ACC112 (cell line): ENCODE measurements around the gene HBE1.
"Not testable (repeated sequence)": the region's sequence is repeated elsewhere in the genome, so short reads cannot be mapped to it uniquely, and the experiment has no call there.

Experiments
- H2AFZ ChIP-seq: fragments of 200-600 bp; sonication (generic); one replicate; pipeline ENCODE4 v1.6.0; 2017; ENCODE audit warnings: antibody characterized with exemption, low read length; ENCODE audit not compliant: unreplicated experiment
- H3K27ac ChIP-seq: fragments of 200-600 bp; sonication (generic); 2 replicates; pipeline ENCODE4 v1.5.1; 2014; ENCODE audit warnings: low read depth, mild to moderate bottlenecking, antibody characterized with exemption, low read length, moderate library complexity
- H3K27me3 ChIP-seq: fragments of 200-600 bp; sonication (generic); 2 replicates; pipeline ENCODE4 v1.6.1; 2014; ENCODE audit warnings: mild to moderate bottlenecking, antibody characterized with exemption, low read length, moderate library complexity, mixed read lengths; ENCODE audit not compliant: insufficient read depth
- H3K36me3 ChIP-seq: fragments of 200-600 bp; sonication (generic); 2 replicates; pipeline ENCODE4 v1.6.1; 2016; ENCODE audit warnings: mild to moderate bottlenecking, antibody characterized with exemption, low read length, moderate library complexity, mixed read lengths; ENCODE audit not compliant: insufficient read depth
- H3K4me1 ChIP-seq: fragments of 200-600 bp; sonication (generic); one replicate; pipeline ENCODE4 v1.6.1; 2016; ENCODE audit warnings: low read length, mixed read lengths; ENCODE audit not compliant: insufficient read depth, unreplicated experiment, control insufficient read depth
- H3K4me3 ChIP-seq: fragments of 200-600 bp; sonication (generic); 2 replicates; pipeline ENCODE4 v1.5.1; 2014; ENCODE audit warnings: mild to moderate bottlenecking, low read depth, low read length
- H3K79me2 ChIP-seq: fragments of 200-600 bp; sonication (generic); one replicate; pipeline ENCODE4 v1.6.0; 2016; ENCODE audit warnings: low read length; ENCODE audit not compliant: control insufficient read depth, unreplicated experiment, insufficient read depth

Gene HBE1

DNA sequence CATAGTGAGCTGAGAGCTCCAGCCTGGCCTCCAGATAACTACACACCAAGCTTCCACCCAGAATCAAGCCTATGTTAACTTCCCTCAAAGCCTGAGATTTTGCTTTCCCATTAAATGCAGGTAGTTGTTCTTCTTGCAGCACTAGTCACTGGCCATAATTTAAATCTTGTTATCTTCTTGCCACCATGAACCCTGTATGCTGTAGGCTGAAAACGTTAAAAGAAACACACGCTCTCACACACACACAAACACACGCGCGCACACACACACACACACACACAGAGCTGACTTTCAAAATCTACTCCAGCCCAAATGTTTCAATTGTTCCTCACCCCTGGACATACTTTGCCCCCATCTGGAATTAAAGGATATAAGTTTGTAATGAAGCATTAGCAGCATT, 16.3 kb downstream of the HBE1 start:
- not testable (repeated sequence) for H3K27ac ChIP-seq, H3K4me3 ChIP-seq, H3K4me1 ChIP-seq, H3K36me3 ChIP-seq, H2AFZ ChIP-seq, H3K79me2 ChIP-seq
- peaks cover 15% of the 10 kb centered on the region for H3K27me3 ChIP-seq

DNA sequence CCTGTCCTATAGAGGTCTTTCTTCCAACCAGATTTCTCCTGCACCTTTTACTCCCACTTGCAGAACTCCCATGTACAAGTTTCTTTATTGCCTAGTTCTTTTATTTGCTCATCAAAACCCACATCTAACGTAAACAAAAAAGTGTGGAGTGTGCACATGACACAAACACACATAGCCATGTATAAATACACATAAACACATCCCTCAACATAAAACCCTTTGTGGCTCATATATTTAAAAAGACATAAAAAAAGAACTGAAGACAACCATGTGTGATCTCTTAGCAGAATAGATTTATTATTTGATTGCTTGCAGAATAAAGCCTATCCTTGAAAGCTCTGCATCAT, 16.9 kb downstream of the HBE1 start:
- no peak overlapping the region for H3K4me3 ChIP-seq
- H3K79me2 ChIP-seq: no peaks in the 10 kb centered on the region
- H3K27ac ChIP-seq: no peak overlapping the region
- H3K27me3 ChIP-seq: peaks cover 15% of the 10 kb centered on the region
- no peak overlapping the region for H2AFZ ChIP-seq
- H3K4me1 ChIP-seq: no peaks in the 10 kb centered on the region
- H3K36me3 ChIP-seq: no peaks in the 10 kb centered on the region

DNA sequence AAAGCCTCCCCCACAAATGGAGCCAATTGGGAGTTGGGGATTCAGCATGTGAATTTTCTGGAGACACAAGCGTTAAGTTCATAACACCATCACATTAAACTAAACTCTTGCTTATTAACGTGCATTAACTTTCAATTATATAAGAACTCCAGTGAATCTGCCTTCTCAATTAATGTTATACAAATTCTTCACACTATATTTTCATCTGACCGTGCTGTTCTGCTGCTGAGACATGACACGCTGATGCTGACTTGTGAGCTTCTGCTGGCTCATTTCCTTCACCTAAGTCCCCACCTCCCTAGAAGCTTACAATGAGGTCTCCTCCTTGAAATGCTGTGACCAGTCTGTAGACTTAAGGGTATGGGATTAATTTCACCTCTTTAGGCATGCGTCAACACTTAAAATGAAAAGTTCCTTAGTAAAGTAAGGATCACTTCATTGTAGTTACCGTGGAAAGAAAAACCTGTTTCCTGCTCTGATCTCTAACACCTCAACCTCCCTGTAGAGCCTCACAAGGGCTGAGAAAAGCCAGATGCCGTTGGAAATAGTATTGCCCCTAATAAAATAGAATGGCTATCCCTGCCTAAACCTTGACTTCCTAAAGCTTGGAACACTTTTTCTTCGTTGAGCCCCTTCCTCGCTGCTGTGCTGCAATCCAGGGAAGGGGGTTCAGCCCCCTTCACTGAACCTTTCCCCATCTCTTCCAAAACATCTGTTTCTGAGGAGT, 17.4 kb downstream of the HBE1 start:
- Histone ChIP-seq H3K27ac (no peak overlapping the region), H2AFZ (no peak overlapping the region), H3K79me2 (no peaks in the 10 kb centered on the region), H3K4me1 (no peaks in the 10 kb centered on the region), H3K4me3 (no peak overlapping the region), H3K27me3 (peaks cover 15% of the 10 kb centered on the region), H3K36me3 (no peaks in the 10 kb centered on the region)

DNA sequence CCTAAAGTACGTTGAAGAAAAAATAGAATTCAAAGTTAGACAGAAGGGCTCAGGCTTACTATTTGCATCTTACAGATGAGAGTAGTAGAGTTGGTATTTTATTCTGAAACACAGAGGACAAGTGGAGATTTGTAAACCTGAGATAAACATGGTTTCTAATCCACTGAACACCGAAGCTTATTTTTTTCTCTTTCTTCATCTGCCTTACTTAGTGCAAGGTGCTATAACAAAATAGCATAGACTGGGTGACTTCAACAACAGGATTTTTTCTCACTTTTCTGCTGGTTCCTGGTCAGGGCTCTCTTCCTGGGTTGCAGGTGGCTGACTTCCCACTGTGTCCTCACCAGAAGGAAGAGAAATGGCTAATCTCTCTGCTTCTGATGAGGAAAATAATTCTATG, 18.0 kb downstream of the HBE1 start:
- H3K79me2 ChIP-seq: no peaks in the 10 kb centered on the region
- no peaks in the 10 kb centered on the region for H3K36me3 ChIP-seq
- peaks cover 15% of the 10 kb centered on the region for H3K27me3 ChIP-seq
- no peak overlapping the region for H3K4me3 ChIP-seq
- no peak overlapping the region for H3K27ac ChIP-seq
- no peak overlapping the region for H2AFZ ChIP-seq
- no peaks in the 10 kb centered on the region for H3K4me1 ChIP-seq

DNA sequence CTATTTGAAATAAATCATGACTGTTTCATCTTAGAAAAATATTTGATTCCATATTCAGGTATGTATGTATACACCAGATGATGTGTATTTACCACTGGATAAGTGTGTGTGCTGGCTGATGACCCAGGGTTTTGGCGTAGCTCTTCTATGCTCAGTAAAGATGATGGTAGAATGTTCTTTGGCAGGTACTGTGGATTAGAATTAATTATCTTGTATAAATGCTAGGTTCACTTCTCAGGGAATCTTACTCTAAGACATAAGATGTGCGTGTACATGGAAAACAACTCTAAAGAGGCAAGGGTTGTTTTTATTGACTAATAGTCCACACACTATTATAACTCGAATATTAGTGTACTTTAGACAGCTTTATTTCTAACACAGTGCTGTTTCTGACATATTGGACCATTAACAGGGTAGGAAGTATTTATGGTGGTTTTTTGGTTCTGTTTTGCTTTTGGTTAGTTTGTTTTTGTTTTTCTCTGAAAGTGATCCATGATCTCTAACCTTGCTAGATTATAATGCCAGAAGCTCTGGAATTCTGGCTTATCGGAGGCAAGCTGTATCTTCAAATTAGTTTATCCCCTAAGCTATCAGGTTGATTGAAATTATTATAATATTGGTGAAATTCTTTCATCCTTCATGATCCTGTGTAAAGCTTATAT, 19.1 kb downstream of the HBE1 start:
- Histone ChIP-seq H3K27me3 (peaks cover 15% of the 10 kb centered on the region), H3K36me3 (no peaks in the 10 kb centered on the region), H3K4me1 (no peaks in the 10 kb centered on the region), H3K27ac (no peak overlapping the region), H3K79me2 (no peaks in the 10 kb centered on the region), H3K4me3 (no peak overlapping the region), H2AFZ (no peak overlapping the region)

DNA sequence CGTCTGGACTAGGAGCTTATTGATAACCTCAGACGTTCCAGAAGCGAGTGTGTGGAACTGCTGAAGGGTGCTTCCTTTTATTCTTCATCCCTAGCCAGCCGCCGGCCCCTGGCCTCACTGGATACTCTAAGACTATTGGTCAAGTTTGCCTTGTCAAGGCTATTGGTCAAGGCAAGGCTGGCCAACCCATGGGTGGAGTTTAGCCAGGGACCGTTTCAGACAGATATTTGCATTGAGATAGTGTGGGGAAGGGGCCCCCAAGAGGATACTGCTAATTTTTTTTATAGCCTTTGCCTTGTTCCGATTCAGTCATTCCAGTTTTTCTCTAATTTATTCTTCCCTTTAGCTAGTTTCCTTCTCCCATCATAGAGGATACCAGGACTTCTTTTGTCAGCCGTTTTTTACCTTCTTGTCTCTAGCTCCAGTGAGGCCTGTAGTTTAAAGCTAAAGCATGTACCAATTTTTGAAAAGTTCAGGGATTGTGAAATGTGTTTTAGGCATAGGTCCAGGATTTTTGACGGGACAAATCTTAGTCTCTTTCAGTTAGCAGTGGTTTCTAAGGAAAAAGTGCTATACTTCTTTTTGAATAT, 19.8 kb downstream of the HBE1 start, which contains the start of gene HBG1:
TSS of gene HBG1 (minus strand) at position 51 of the 590 bp plus-strand sequence. CDS start 53 bp downstream, outside the sequence.
- H3K4me1 ChIP-seq, H3K79me2 ChIP-seq, H3K27ac ChIP-seq, H2AFZ ChIP-seq, H3K4me3 ChIP-seq, H3K36me3 ChIP-seq: not testable (repeated sequence)
- peaks cover 18% of the 10 kb centered on the region for H3K27me3 ChIP-seq

DNA sequence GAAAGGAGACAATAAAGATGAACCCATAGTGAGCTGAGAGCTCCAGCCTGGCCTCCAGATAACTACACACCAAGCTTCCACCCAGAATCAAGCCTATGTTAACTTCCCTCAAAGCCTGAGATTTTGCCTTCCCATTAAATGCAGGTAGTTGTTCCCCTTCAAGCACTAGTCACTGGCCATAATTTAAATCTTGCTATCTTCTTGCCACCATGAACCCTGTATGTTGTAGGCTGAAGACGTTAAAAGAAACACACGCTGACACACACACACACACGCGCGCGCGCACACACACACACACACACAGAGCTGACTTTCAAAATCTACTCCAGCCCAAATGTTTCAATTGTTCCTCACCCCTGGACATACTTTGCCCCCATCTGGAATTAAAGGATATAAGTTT, 21.2 kb downstream of the HBE1 start:
- H3K36me3 ChIP-seq, H2AFZ ChIP-seq, H3K79me2 ChIP-seq, H3K4me1 ChIP-seq, H3K27ac ChIP-seq, H3K4me3 ChIP-seq: not testable (repeated sequence)
- H3K27me3 ChIP-seq: peaks cover 18% of the 10 kb centered on the region

DNA sequence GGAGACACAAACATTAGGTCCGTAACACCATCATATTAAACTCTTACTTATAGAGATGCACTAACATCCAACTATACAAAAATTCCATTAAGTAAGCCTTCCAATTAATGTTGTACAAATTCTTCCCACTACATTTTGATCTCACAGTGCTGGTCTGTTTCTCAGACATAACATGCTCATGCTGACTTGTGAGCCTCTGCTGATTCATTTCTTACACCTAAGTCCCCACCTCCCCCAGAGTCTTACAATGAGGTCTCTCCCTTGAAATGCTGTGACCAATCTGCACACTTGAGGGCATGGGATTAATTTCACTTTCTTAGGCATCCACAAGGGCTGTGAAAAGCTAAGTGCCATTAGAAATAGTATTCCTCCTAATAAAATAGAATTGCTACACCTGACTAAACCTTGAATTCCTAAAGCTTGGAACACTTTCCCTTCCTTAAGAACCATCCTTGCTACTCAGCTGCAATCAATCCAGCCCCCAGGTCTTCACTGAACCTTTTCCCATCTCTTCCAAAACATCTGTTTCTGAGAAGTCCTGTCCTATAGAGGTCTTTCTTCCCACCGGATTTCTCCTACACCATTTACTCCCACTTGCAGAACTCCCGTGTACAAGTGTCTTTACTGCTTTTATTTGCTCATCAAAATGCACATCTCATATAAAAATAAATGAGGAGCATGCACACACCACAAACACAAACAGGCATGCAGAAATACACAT, 22.1 kb downstream of the HBE1 start:
- H3K79me2 ChIP-seq: no peaks in the 10 kb centered on the region
- no peak overlapping the region for H3K4me3 ChIP-seq
- H2AFZ ChIP-seq: no peak overlapping the region
- H3K27ac ChIP-seq: no peak overlapping the region
- peaks cover 14% of the 10 kb centered on the region for H3K27me3 ChIP-seq
- H3K36me3 ChIP-seq: no peaks in the 10 kb centered on the region
- no peaks in the 10 kb centered on the region for H3K4me1 ChIP-seq

DNA sequence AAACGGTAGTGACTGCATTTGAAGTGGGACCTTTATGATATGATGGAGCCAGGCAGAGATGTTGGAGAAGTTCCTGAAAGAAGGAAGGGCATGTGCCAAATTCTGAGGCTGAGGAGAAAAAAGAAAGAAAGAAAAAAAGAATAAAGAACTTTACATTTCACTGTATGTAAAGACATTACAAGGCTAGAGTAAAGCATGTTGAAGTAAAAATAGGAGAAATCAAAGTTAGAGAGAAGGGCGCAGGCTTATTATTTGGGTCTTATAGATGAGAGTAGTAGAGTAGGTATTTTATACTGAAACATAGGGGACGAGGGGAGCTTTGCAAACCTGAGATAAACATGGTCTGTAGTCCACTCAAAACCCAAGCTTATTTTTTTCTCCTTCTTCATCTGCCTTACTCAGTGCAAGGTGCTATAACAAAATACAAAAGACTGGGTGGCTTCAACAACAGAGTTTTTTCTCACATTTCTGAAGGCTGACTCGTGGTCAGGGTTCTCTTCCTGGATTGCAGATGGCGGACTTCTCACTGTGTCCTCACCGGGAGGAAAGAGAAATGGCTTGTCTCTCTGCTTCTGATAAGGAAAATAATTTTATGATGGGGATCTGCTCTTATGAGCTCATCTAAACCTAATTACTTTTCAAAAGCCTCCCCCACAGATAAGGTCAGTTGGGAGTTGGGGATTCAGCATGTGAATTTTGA, 22.8 kb downstream of the HBE1 start:
- Histone ChIP-seq H3K27me3 (peaks cover 10% of the 10 kb centered on the region), H3K36me3 (no peaks in the 10 kb centered on the region), H3K79me2 (no peaks in the 10 kb centered on the region), H3K4me1 (no peaks in the 10 kb centered on the region), H3K4me3 (no peak overlapping the region), H2AFZ (no peak overlapping the region), H3K27ac (no peak overlapping the region)

DNA sequence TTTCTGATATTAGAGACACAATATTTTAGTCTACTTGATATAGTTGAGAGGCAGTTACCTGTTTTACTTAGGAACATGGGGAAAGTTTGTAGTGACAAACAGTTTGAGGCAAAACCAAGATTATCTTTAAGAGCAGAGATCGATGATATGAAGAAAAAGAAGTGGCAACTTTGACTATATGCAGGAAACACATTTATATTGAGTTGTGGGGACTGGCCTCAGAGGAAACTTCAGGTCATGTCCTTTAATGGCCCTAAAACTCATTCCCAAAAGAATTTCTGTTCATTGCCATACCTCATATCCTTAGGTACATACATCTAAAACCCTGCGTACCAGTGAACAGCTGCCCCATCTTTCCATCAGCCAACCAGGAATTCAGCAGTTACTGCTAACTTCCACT, 24.6 kb downstream of the HBE1 start:
- H3K27ac ChIP-seq: no peak overlapping the region
- 0 out of 2 replicates have a peak, but pooled peaks cover 3% of the 10 kb centered on the region for H3K27me3 ChIP-seq
- no peaks in the 10 kb centered on the region for H3K79me2 ChIP-seq

More for the DNA sequence above, 24.6 kb downstream of the HBE1 start:
- H3K36me3 ChIP-seq: no peaks in the 10 kb centered on the region
- no peak overlapping the region for H3K4me3 ChIP-seq
- H2AFZ ChIP-seq: no peak overlapping the region
- no peaks in the 10 kb centered on the region for H3K4me1 ChIP-seq
